ENCODE data around the gene KLHL29.

Gene KLHL29

DNA sequence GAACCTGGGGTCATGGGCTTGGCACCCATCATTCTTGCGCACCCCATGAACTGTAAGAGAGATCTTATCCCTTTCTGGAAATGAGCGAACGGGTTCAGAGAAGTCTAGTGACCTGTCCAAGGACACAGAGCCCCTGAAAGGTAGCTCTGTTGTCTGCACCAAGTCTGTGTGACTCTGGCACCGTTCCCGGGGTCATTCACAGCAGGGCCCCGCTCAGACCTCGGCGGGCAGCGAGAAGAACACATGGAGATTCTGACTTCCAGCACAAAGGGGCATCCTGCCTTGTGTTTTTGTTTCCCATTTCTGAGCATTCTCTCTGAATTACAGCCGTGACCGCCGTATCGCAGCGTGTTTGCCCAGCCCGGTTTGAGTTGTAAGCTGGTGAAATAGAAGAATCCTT is 231.7 kb downstream of the KLHL29 start:
- H3K79me2 ChIP-seq (ENCODE audit: insufficient read depth, low read length) = no peaks in the 10 kb centered on the region
- H3K9me3 ChIP-seq (ENCODE audit: insufficient read depth, low read length, severe bottlenecking) = peaks cover 4% of the 10 kb centered on the region
- no peak overlapping the region for H3K4me2 ChIP-seq (ENCODE audit: insufficient read depth, low read length)
- DNase-seq (no peak), ATAC-seq (ENCODE audit: insufficient read depth, low read depth) (no peak)
- H2AFZ ChIP-seq (ENCODE audit: low read depth, low read length) = no peak overlapping the region
- H3K36me3 ChIP-seq (ENCODE audit: insufficient read depth, low read length) = no peaks in the 10 kb centered on the region
- H3K27ac ChIP-seq (ENCODE audit: low read length) = no peak overlapping the region
- TF ChIP-seq EZH2 (IDR thresholded peaks at IDR 0.05; ENCODE audit: borderline replicate concordance, low read depth, low read length, severe bottlenecking) = no peak
- TF ChIP-seq, protein P1, sequence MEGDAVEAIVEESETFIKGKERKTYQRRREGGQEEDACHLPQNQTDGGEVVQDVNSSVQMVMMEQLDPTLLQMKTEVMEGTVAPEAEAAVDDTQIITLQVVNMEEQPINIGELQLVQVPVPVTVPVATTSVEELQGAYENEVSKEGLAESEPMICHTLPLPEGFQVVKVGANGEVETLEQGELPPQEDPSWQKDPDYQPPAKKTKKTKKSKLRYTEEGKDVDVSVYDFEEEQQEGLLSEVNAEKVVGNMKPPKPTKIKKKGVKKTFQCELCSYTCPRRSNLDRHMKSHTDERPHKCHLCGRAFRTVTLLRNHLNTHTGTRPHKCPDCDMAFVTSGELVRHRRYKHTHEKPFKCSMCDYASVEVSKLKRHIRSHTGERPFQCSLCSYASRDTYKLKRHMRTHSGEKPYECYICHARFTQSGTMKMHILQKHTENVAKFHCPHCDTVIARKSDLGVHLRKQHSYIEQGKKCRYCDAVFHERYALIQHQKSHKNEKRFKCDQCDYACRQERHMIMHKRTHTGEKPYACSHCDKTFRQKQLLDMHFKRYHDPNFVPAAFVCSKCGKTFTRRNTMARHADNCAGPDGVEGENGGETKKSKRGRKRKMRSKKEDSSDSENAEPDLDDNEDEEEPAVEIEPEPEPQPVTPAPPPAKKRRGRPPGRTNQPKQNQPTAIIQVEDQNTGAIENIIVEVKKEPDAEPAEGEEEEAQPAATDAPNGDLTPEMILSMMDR (IDR thresholded peaks at IDR 0.05; ENCODE audit: borderline replicate concordance, extremely low read depth, low read length, poor library complexity, severe bottlenecking) = no peak
- H3K27me3 ChIP-seq (ENCODE audit: insufficient read depth, low read length, poor library complexity) = no peaks in the 10 kb centered on the region
- H3K4me3 ChIP-seq (ENCODE audit: low read depth in 1 of 2, low read length in 2 of 2) = no peak overlapping the region
- 0 out of 2 replicates have a peak, but pooled peaks cover 6% of the 10 kb centered on the region for H4K20me1 ChIP-seq (ENCODE audit: insufficient read depth, low read length)
- no peak overlapping the region for H3K9ac ChIP-seq (ENCODE audit: low read depth, low read length)
- H3K4me1 ChIP-seq (ENCODE audit: insufficient read depth, low read length) = peaks cover 5% of the 10 kb centered on the region; the same call in 1 of the 2 replicates

DNA sequence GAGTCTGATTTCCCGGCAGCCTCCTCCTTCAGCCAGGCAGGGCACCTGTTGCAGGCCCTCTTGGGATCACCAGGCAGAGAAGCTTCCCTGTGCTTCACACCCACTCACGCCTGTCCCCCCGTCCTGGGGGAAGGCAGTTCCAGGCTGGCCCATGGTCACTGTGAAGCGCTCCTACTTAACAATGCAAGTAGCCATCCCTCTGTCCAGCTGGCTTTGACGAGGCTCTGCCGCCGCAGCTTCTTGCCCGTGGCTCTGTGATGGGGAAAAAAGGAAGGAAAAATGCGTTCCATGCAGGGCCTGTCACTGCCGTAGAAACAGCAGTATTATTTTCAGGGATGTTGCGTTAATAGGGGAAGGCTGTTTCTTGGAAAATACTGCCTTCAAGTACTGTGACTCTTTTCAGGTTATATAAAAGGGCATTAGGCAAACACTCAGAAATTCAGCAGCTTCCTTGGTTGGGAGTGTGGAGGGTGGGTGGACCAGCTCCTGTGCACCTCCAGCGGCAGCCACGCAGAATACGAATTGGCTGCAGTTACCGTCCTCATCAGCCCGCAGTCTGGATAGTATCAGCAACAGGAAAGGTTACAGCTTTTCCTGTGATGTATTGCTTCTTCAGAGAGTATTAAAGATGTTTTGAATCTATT is 232.3 kb downstream of the KLHL29 start:
- no peak for DNase-seq
- Histone ChIP-seq H3K4me1 (ENCODE audit: insufficient read depth, low read length) (peaks cover 5% of the 10 kb centered on the region; the same call in 1 of the 2 replicates), H3K4me2 (ENCODE audit: insufficient read depth, low read length) (no peak overlapping the region), H3K4me3 (ENCODE audit: low read depth in 1 of 2, low read length in 2 of 2) (no peak overlapping the region), H4K20me1 (ENCODE audit: insufficient read depth, low read length) (0 out of 2 replicates have a peak, but pooled peaks cover 6% of the 10 kb centered on the region), H2AFZ (ENCODE audit: low read depth, low read length) (no peak overlapping the region), H3K27ac (ENCODE audit: low read length) (no peak overlapping the region), H3K9ac (ENCODE audit: low read depth, low read length) (no peak overlapping the region), H3K27me3 (ENCODE audit: insufficient read depth, low read length, poor library complexity) (no peaks in the 10 kb centered on the region), H3K79me2 (ENCODE audit: insufficient read depth, low read length) (no peaks in the 10 kb centered on the region), H3K9me3 (ENCODE audit: insufficient read depth, low read length, severe bottlenecking) (no peaks in the 10 kb centered on the region), H3K36me3 (ENCODE audit: insufficient read depth, low read length) (no peaks in the 10 kb centered on the region)
- no peak for ATAC-seq (ENCODE audit: insufficient read depth, low read depth)
- TF ChIP-seq, protein P1 (IDR thresholded peaks at IDR 0.05; ENCODE audit: borderline replicate concordance, extremely low read depth, low read length, poor library complexity, severe bottlenecking) = no peak
- TF ChIP-seq EZH2 (IDR thresholded peaks at IDR 0.05; ENCODE audit: borderline replicate concordance, low read depth, low read length, severe bottlenecking) = no peak

DNA sequence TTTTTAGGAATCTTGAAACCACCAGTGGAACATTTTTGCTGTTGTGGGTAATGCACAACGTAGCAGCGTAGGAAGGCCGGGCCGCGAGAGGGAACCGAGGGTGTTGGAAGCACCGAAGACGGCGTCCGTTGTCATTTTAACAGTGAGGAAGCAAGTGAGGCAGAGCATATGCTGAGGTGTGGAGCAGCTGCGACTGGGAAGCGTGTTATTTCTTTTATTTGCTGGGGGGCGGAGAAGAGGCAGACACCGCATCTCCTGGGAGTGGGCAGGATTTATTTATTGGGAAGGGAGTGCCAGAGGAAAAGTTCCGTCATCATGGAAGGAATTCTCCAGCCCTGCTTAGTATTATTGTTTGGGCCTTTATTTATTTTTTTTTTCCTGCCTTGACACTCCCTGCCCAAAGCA is 232.8 kb downstream of the KLHL29 start:
- no peak overlapping the region for H2AFZ ChIP-seq (ENCODE audit: low read depth, low read length)
- H3K4me2 ChIP-seq (ENCODE audit: insufficient read depth, low read length) = no peak overlapping the region
- H3K9me3 ChIP-seq (ENCODE audit: insufficient read depth, low read length, severe bottlenecking) = no peaks in the 10 kb centered on the region
- H3K4me1 ChIP-seq (ENCODE audit: insufficient read depth, low read length) = peaks cover 5% of the 10 kb centered on the region; the same call in 1 of the 2 replicates
- no peak for ATAC-seq (ENCODE audit: insufficient read depth, low read depth)
- no peaks in the 10 kb centered on the region for H3K36me3 ChIP-seq (ENCODE audit: insufficient read depth, low read length)
- TF ChIP-seq, protein P1 (IDR thresholded peaks at IDR 0.05; ENCODE audit: borderline replicate concordance, extremely low read depth, low read length, poor library complexity, severe bottlenecking) = no peak
- no peak for TF ChIP-seq EZH2 (IDR thresholded peaks at IDR 0.05; ENCODE audit: borderline replicate concordance, low read depth, low read length, severe bottlenecking)
- H3K27me3 ChIP-seq (ENCODE audit: insufficient read depth, low read length, poor library complexity) = no peaks in the 10 kb centered on the region
- H3K79me2 ChIP-seq (ENCODE audit: insufficient read depth, low read length) = no peaks in the 10 kb centered on the region
- no peak for DNase-seq
- H3K9ac ChIP-seq (ENCODE audit: low read depth, low read length) = no peak overlapping the region
- H4K20me1 ChIP-seq (ENCODE audit: insufficient read depth, low read length) = 0 out of 2 replicates have a peak, but pooled peaks cover 6% of the 10 kb centered on the region
- no peak overlapping the region for H3K4me3 ChIP-seq (ENCODE audit: low read depth in 1 of 2, low read length in 2 of 2)
- H3K27ac ChIP-seq (ENCODE audit: low read length) = no peak overlapping the region

All from DND-41 (cell line).